Activated CD8-positive, alpha-beta T cell treated with anti-CD3 and anti-CD28 coated beads, Interleukin-2, amount 10 ng/mL, durations not matched to agents 7 days and 5 days (primary cell): Measurements from ENCODE around the gene TENT4B. TPM values are rescaled to one million over a fixed set of nuclear protein-coding genes. Genes with fewer than 3 reads are reported as not detected.

Source experiments
- total RNA-seq, 2 experiments: library from RNA; stranded (reverse); gene quantifications; one replicate each; pipeline ENCODE4 v1.2.3, GENCODE V29; 2021

The TENT4B gene
- total RNA-seq, 2 experiments from 2014 or later = 17.3 to 18.0 TPM

Other genes starting within 250 kb of the TENT4B start
- 10 to 100 TPM; 25.1 to 26.9 TPM for gene CNEP1R1, start 128.1 kb upstream of the TENT4B start, total RNA-seq
- gene HEATR3, start 87.3 kb upstream of the TENT4B start, total RNA-seq = 10 to 100 TPM; 29.7 to 31.7 TPM
- 100 to 1,000 TPM; 214 to 225 TPM for gene ADCY7, start 113.2 kb downstream of the TENT4B start, total RNA-seq
- gene BRD7, start 215.7 kb downstream of the TENT4B start, total RNA-seq = 10 to 100 TPM; 88.9 to 90.4 TPM